ACC112 (cell line): ENCODE results near the gene SERINC5.
"Not testable (repeated sequence)": the region's sequence is repeated elsewhere in the genome, so short reads cannot be mapped to it uniquely, and the experiment has no call there.

ENCODE experiments used
- H2AFZ ChIP-seq: fragments of 200-600 bp; sonication (generic); one replicate; pipeline ENCODE4 v1.6.0; 2017; ENCODE audit warnings: antibody characterized with exemption, low read length; ENCODE audit not compliant: unreplicated experiment
- H3K27ac ChIP-seq: fragments of 200-600 bp; sonication (generic); 2 replicates; pipeline ENCODE4 v1.5.1; 2014; ENCODE audit warnings: low read depth, mild to moderate bottlenecking, antibody characterized with exemption, low read length, moderate library complexity
- H3K27me3 ChIP-seq: fragments of 200-600 bp; sonication (generic); 2 replicates; pipeline ENCODE4 v1.6.1; 2014; ENCODE audit warnings: mild to moderate bottlenecking, antibody characterized with exemption, low read length, moderate library complexity, mixed read lengths; ENCODE audit not compliant: insufficient read depth
- H3K36me3 ChIP-seq: fragments of 200-600 bp; sonication (generic); 2 replicates; pipeline ENCODE4 v1.6.1; 2016; ENCODE audit warnings: mild to moderate bottlenecking, antibody characterized with exemption, low read length, moderate library complexity, mixed read lengths; ENCODE audit not compliant: insufficient read depth
- H3K4me1 ChIP-seq: fragments of 200-600 bp; sonication (generic); one replicate; pipeline ENCODE4 v1.6.1; 2016; ENCODE audit warnings: low read length, mixed read lengths; ENCODE audit not compliant: insufficient read depth, unreplicated experiment, control insufficient read depth
- H3K4me3 ChIP-seq: fragments of 200-600 bp; sonication (generic); 2 replicates; pipeline ENCODE4 v1.5.1; 2014; ENCODE audit warnings: mild to moderate bottlenecking, low read depth, low read length
- H3K79me2 ChIP-seq: fragments of 200-600 bp; sonication (generic); one replicate; pipeline ENCODE4 v1.6.0; 2016; ENCODE audit warnings: low read length; ENCODE audit not compliant: control insufficient read depth, unreplicated experiment, insufficient read depth

SERINC5 gene

DNA sequence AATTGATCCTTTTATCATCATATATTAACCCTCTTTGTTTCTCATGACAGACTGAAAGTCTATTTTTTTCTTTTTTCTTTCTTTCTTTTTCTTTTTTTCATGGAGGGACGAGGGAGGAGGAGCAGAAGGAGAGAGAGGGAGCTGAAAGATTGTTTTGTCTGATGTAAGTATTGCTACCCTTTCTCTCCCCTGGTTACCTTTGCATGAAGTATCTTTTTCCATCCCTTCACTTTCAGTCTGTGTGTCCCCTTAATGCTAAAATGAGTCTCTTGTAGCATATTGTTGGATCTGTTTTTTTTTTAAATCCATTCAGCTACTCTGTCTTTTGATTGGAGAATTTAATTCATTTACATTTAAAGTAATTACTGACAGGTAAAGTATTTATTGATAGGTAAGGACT lies 27.5 kb upstream of the SERINC5 start:
- Histone ChIP-seq H3K36me3 (no peaks in the 10 kb centered on the region), H3K4me3 (no peak overlapping the region), H3K27ac (no peak overlapping the region), H3K27me3 (peaks cover 13% of the 10 kb centered on the region), H3K79me2 (no peaks in the 10 kb centered on the region), H2AFZ (no peak overlapping the region), H3K4me1 (no peaks in the 10 kb centered on the region)

- H2AFZ ChIP-seq: no peak overlapping the region
- no peaks in the 10 kb centered on the region for H3K36me3 ChIP-seq
- H3K27ac ChIP-seq: no peak overlapping the region
- no peaks in the 10 kb centered on the region for H3K79me2 ChIP-seq
- no peak overlapping the region for H3K4me3 ChIP-seq
- peaks cover 13% of the 10 kb centered on the region for H3K27me3 ChIP-seq
- H3K4me1 ChIP-seq: no peaks in the 10 kb centered on the region
Observed at GRCh38 chr5:80282054-80282453, 26.2 kb upstream of the SERINC5 start.

DNA sequence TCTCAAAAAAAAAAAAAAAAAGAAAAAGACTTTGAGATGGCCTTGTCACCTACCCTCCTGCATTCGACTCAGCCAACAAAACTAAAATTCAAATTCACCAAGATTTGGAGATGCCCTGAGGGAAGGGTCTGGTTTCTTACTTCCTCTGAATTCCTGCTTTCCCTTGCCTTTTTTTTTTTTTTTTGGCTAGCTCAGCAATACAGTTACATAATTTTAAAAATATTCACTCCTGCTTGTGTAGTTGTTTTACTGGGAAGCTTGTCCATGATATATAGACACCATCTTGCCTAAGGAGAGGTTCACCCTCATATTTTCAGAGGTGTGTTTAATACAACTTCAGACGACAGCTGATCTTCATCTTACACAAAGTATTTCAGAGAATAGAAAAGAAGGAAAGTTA lies 21.3 kb upstream of the SERINC5 start:
- H3K4me3 ChIP-seq: no peak overlapping the region
- no peaks in the 10 kb centered on the region for H3K4me1 ChIP-seq
- H3K27ac ChIP-seq: no peak overlapping the region
- no peaks in the 10 kb centered on the region for H3K27me3 ChIP-seq
- H3K79me2 ChIP-seq: no peaks in the 10 kb centered on the region
- H2AFZ ChIP-seq: no peak overlapping the region
- no peaks in the 10 kb centered on the region for H3K36me3 ChIP-seq

- Histone ChIP-seq H3K4me1 (no peaks in the 10 kb centered on the region), H3K4me3 (no peak overlapping the region), H3K36me3 (no peaks in the 10 kb centered on the region), H3K27me3 (no peaks in the 10 kb centered on the region), H3K79me2 (no peaks in the 10 kb centered on the region), H3K27ac (no peak overlapping the region), H2AFZ (no peak overlapping the region)
Observed at GRCh38 chr5:80276186-80276585, 20.3 kb upstream of the SERINC5 start.

GRCh38 chr5:80275347-80275746 lies 19.5 kb upstream of the SERINC5 start:
- Histone ChIP-seq H3K4me3 (no peak overlapping the region), H3K79me2 (no peaks in the 10 kb centered on the region), H3K4me1 (no peaks in the 10 kb centered on the region), H3K27ac (no peak overlapping the region), H3K36me3 (no peaks in the 10 kb centered on the region), H3K27me3 (no peaks in the 10 kb centered on the region), H2AFZ (no peak overlapping the region)

DNA sequence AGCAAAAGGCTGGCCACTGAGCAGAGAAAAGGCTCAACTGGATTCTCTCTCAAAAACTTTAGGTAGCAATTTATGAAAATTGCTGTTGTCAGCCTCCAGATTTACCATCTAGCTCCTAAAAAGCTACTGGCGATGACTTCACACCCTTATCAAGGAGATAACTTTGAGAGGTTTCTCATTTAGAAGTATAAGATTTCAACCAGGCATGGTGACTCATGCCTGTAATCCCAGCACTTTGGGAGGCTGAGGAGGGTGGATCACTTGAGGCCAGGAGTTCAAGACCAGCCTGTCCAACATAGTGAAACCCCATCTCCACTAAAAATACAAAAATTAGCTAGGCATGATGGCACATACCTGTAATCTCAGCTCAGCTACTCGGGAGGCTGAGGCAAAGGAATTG lies 14.7 kb upstream of the SERINC5 start:
- not testable (repeated sequence) for H3K36me3 ChIP-seq, H3K27me3 ChIP-seq, H3K27ac ChIP-seq, H3K79me2 ChIP-seq, H3K4me3 ChIP-seq, H2AFZ ChIP-seq, H3K4me1 ChIP-seq

GRCh38 chr5:80269991-80270438 lies 14.2 kb upstream of the SERINC5 start:
- no peaks in the 10 kb centered on the region for H3K27me3 ChIP-seq
- no peaks in the 10 kb centered on the region for H3K79me2 ChIP-seq
- H3K36me3 ChIP-seq: no peaks in the 10 kb centered on the region
- H3K4me3 ChIP-seq: no peak overlapping the region
- H2AFZ ChIP-seq: no peak overlapping the region
- H3K4me1 ChIP-seq: no peaks in the 10 kb centered on the region
- H3K27ac ChIP-seq: no peak overlapping the region

DNA sequence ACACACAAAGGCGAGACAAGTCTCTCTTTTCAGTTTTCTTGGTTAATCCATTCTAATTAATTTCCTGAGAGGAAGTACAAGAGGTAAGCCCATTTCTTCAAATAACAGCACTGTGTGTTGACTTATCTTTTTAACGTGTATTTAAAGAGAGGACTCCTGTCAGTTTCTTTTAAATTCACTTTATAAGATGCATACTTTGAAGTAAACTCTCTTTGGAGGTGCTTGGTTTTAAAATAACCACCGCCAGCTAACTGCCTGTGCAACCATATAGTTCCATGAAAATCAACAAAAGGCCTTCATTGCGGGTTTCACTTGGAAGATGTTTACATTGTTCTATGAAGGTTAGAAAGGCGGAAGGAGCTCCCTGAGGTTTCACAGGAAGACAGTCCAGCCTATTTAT lies 13.1 kb upstream of the SERINC5 start:
- no peaks in the 10 kb centered on the region for H3K79me2 ChIP-seq
- no peak overlapping the region for H3K4me3 ChIP-seq
- H3K27ac ChIP-seq: no peak overlapping the region
- H2AFZ ChIP-seq: no peak overlapping the region
- no peaks in the 10 kb centered on the region for H3K27me3 ChIP-seq
- H3K36me3 ChIP-seq: no peaks in the 10 kb centered on the region
- no peaks in the 10 kb centered on the region for H3K4me1 ChIP-seq

- Histone ChIP-seq H3K4me1 (no peaks in the 10 kb centered on the region), H3K27me3 (no peaks in the 10 kb centered on the region), H3K36me3 (no peaks in the 10 kb centered on the region), H3K4me3 (no peak overlapping the region), H3K27ac (no peak overlapping the region), H3K79me2 (no peaks in the 10 kb centered on the region), H2AFZ (no peak overlapping the region)
Observed at GRCh38 chr5:80266566-80266965, 10.7 kb upstream of the SERINC5 start.

DNA sequence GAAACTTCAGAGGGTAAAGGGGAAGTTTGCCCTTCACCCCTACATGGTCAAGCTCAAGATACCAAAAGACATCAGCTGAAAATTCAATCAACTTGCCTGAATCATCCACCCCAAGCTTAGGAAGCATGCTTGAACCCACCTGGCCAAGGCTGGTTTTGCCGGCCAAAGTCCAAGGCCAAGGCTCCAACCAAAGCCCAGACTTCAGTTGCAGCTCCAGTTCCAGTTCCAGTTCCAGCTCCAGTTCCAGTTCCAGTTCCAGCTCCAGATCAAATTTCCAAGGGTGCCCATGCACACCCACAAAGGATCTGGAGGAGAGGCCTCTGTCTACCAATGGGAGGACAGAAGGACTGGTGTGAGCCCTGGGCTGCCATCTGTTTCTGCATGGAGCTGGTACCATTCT lies 4.6 kb upstream of the SERINC5 start:
- Histone ChIP-seq H3K27ac (no peak overlapping the region), H3K79me2 (peaks cover 4% of the 10 kb centered on the region), H3K4me1 (no peaks in the 10 kb centered on the region)

GRCh38 chr5:80259511-80260203 lies 3.8 kb upstream of the SERINC5 start:
- H3K27me3 ChIP-seq: no peaks in the 10 kb centered on the region
- no peak overlapping the region for H3K4me3 ChIP-seq
- no peak overlapping the region for H2AFZ ChIP-seq
- H3K79me2 ChIP-seq: peaks cover 4% of the 10 kb centered on the region
- no peak overlapping the region for H3K27ac ChIP-seq
- H3K36me3 ChIP-seq: no peaks in the 10 kb centered on the region
- H3K4me1 ChIP-seq: peaks cover under 1% of the 10 kb centered on the region

More for the DNA sequence above, 4.6 kb upstream of the SERINC5 start:
- Histone ChIP-seq H3K36me3 (no peaks in the 10 kb centered on the region), H3K4me3 (no peak overlapping the region), H2AFZ (no peak overlapping the region), H3K27me3 (no peaks in the 10 kb centered on the region)
